AG04449 (cell line): ENCODE results near the gene IKZF4.
"Not testable (repeated sequence)": the region's sequence is repeated elsewhere in the genome, so short reads cannot be mapped to it uniquely, and the experiment has no call there.

Experiments
- CTCF ChIA-PET: fragments of 350-600 bp; formaldehyde crosslinking; extraction: SDS; loops from one replicate; lab custom pipeline; 2021; ENCODE audit warnings: antibody characterized with exemption; lab: Yijun Ruan, JAX
- POLR2A ChIA-PET: fragments of 400-600, 350-600 bp; formaldehyde crosslinking; extraction: SDS; loops from one replicate; lab custom pipeline; 2020; ENCODE audit warnings: antibody characterized with exemption, inconsistent platforms; lab: Yijun Ruan, JAX
- DNase-seq: peaks from one replicate; pipeline ENCODE4 v3.0.0-alpha.2; 2010; ENCODE audit warnings: low read depth, low spot score
- H3K4me3 ChIP-seq: 2 replicates; pipeline ENCODE4 v1.5.1; 2011; ENCODE audit warnings: low read depth, mild to moderate bottlenecking, control low read depth, low read length
- CTCF ChIP-seq: IDR thresholded peaks from one replicate; pipeline ENCODE4 v1.5.1; 2011; ENCODE audit warnings: mild to moderate bottlenecking, moderate library complexity, low read length, control low read depth, inconsistent platforms; ENCODE audit not compliant: insufficient read depth; ENCODE audit errors: missing control alignments

IKZF4 gene

GRCh38 chr12:55984861-55985260 lies 36.0 kb upstream of the IKZF4 start:
- ChIA-PET POLR2A (interaction anchor here (0.6 to 1.9 kb wide), 2 partner anchors 9 to 11 kb away, joined by 3 to 5 read pairs; partner anchors contain the start of gene RAB5B), CTCF (interaction anchor here (1.3 to 12.3 kb wide), 5 partner anchors 11 to 247 kb away, joined by 3 to 213 read pairs (median 18); partner anchors contain the start of genes RAB5B and SUOX)

GRCh38 chr12:55985341-55985740 lies 35.5 kb upstream of the IKZF4 start:
- no peak for DNase-seq
- no peak overlapping the region for H3K4me3 ChIP-seq
- no peak for TF ChIP-seq CTCF
- CTCF ChIA-PET, result interaction anchor here (1.4 to 12.3 kb wide), 5 partner anchors 11 to 248 kb away, joined by 4 to 213 read pairs (median 18); partner anchors contain the start of genes RAB5B and SUOX
- POLR2A ChIA-PET, result interaction anchor here (1.9 kb wide), 1 partner anchor 12 kb away, joined by 5 read pairs; the partner anchor contains the start of gene RAB5B

More at GRCh38 chr12:55984861-55985260, 36.0 kb upstream of the IKZF4 start:
- no peak for TF ChIP-seq CTCF
- DNase-seq, result no peak
- H3K4me3 ChIP-seq, result no peak overlapping the region

- ChIA-PET CTCF (interaction anchor here (0.7 to 12.3 kb wide), 6 partner anchors 10 to 248 kb away, joined by 3 to 213 read pairs (median 11); partner anchors contain the start of genes RAB5B and SUOX), POLR2A (interaction anchor here (1.0 to 1.9 kb wide), 2 partner anchors 11 to 12 kb away, joined by 3 to 5 read pairs; partner anchors contain the start of genes RAB5B and SUOX)
- not testable (repeated sequence) for DNase-seq, H3K4me3 ChIP-seq
These were observed 34.9 kb upstream of the IKZF4 start for GRCh38 chr12:55985976-55986375.

DNA sequence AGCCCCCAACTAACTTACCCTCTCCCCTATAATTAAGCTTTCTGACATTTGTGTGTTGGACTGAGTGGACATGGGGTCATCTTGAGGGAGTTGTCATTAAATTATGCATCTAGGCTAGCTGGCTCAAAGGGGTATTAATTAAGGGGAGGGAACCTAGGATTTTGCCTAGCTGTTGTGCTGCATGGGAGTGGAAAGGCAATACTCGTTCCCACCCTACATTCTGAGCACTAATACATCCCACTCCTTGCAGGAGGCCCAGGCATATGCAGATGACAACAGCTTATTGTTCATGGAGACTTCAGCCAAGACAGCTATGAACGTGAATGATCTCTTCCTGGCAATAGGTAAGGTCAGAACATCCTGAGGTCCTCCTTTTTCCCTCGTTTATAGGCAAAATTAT lies 29.7 kb upstream of the IKZF4 start:
- ChIA-PET POLR2A (interaction anchor here (1.1 kb wide), 1 partner anchor 17 kb away, joined by 4 read pairs; the partner anchor contains the start of gene RAB5B), CTCF (interaction anchor here (0.8 to 3.2 kb wide), 7 partner anchors 15 to 253 kb away, joined by 3 to 16 read pairs (median 3); partner anchors contain the start of gene RAB5B)
- H3K4me3 ChIP-seq, result no peak overlapping the region
- TF ChIP-seq CTCF, result no peak
- no peak for DNase-seq

GRCh38 chr12:55993230-55993853 lies 27.5 kb upstream of the IKZF4 start:
- CTCF ChIA-PET, result interaction anchor here (0.6 to 8.6 kb wide), 9 partner anchors 11 to 255 kb away, joined by 3 to 213 read pairs (median 7); partner anchors contain the start of genes RAB5B and SMARCC2
- POLR2A ChIA-PET, result no interaction called here
- TF ChIP-seq CTCF, result no peak
- no peak overlapping the region for H3K4me3 ChIP-seq
- no peak for DNase-seq

DNA sequence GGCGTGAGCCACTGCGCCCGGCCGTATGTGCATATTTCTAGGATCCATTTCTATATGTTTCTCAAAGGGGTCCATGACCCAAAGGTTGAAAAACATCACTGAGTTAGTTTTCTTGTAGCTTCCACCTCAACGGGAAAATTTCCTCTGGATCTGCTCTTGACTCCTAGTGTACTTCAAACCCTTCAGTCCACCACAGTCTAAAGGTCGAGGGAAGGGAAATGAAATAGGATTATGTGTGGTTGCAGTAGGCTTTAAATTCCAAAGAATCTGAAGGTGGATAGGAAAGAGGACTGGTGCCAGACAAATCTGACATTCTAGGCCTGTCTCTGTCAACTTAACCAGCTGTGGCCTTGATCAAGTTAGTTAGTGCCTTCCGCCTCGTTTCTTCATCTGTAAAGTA lies 25.5 kb upstream of the IKZF4 start:
- TF ChIP-seq CTCF, result no peak
- ChIA-PET POLR2A (interaction anchor here (2.0 kb wide), 1 partner anchor 21 kb away, joined by 10 read pairs; the partner anchor contains the start of gene RAB5B), CTCF (interaction anchor here (0.6 to 8.6 kb wide), 30 partner anchors 8 to 256 kb away, joined by 3 to 213 read pairs (median 5); partner anchors contain the start of genes DGKA, IKZF4, RAB5B and SMARCC2)
- H3K4me3 ChIP-seq, result no peak overlapping the region
- no peak for DNase-seq
